ENCODE results near the gene TNRC6A.

DNA sequence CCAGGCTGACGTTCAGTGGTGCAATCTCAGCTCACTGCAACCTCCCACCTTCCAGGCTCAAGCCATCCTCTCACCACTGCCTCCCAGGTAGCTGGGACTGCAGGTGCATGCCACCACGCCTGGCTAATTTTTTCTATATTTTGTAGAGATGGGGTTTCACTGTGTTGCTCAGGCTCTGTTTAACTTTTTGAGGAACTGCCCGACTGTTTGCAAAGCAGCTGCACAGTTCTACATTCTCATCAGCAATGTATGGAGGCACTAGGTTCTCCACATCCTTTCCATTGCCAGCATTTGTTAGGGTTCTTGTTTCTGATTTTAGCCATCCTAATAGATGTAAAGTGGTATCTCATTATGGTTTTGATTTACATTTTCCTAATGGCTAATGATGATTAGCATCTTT is 9.4 kb downstream of the TNRC6A start:
- no peak for TF ChIP-seq POLR2A (IDR thresholded peaks at IDR 0.05)
- TF ChIP-seq, protein P1, sequence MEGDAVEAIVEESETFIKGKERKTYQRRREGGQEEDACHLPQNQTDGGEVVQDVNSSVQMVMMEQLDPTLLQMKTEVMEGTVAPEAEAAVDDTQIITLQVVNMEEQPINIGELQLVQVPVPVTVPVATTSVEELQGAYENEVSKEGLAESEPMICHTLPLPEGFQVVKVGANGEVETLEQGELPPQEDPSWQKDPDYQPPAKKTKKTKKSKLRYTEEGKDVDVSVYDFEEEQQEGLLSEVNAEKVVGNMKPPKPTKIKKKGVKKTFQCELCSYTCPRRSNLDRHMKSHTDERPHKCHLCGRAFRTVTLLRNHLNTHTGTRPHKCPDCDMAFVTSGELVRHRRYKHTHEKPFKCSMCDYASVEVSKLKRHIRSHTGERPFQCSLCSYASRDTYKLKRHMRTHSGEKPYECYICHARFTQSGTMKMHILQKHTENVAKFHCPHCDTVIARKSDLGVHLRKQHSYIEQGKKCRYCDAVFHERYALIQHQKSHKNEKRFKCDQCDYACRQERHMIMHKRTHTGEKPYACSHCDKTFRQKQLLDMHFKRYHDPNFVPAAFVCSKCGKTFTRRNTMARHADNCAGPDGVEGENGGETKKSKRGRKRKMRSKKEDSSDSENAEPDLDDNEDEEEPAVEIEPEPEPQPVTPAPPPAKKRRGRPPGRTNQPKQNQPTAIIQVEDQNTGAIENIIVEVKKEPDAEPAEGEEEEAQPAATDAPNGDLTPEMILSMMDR (IDR thresholded peaks at IDR 0.05), result no peak

All from right lobe of liver (tissue), 4 donors.